Measurements from ENCODE around the gene TLX2.

- TF ChIP-seq CTCF (IDR thresholded peaks at IDR 0.05), result no peak
- no peak for TF ChIP-seq POLR2A (IDR thresholded peaks at IDR 0.05)
- TF ChIP-seq POLR2AphosphoS5 (IDR thresholded peaks at IDR 0.05; ENCODE audit: insufficient read depth in 1 of 2, low read depth in 1 of 2), result peak in 1 of 2 donors; percentile 74
Observed at GRCh38 chr2:74513605-74514367, 464 bp upstream of the TLX2 start.

Data from vagina (tissue), 2 donors.